Measurements from ENCODE around the gene KCTD1.

DNA sequence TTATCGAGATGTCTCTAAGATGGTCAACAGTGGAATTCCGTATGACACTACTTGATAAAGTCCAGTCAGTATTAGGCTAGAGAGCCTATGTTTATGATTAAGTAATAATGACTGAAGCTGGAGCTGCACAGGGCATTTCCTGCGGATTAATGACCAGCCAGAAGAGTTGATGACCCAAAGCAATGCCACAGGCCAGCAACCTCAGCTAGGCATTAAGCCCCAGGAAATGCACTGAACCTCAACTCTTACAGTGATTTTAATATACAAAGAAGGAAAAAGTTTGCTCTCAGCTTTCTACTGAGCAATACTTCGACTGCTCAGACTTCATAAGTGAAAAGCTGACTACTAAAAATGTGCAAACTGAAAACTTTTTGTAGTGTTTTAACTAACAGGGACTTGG is 3.9 kb downstream of the KCTD1 start:
- TF ChIP-seq CTCF (IDR thresholded peaks at IDR 0.05; ENCODE audit: low read depth, low read length) = no peak
- no peak for TF ChIP-seq EZH2phosphoT487 (IDR thresholded peaks at IDR 0.05; ENCODE audit: low read depth)
